K562 (cell line): ENCODE results near the gene ATF6B. TPM values are rescaled to one million over a fixed set of nuclear protein-coding genes. Genes with fewer than 3 reads are reported as not detected.

Source experiments
- ADNP ChIP-seq: fragments of 200-800 bp; sonication (Bioruptor generic); IDR thresholded peaks from 2 replicates; pipeline ENCODE4 v1.6.1; 2016; ENCODE audit warnings: missing genetic modification characterization, missing compliant biosample characterization
- AFF4 ChIP-seq: sonication (generic); formaldehyde crosslinking; IDR thresholded peaks from 2 replicates; pipeline ENCODE4 v1.8.0; 2023; ENCODE audit warnings: mild to moderate bottlenecking, missing genetic modification reagents
- ATF4 ChIP-seq: fragments of 450-650 bp; formaldehyde crosslinking; IDR thresholded peaks from 2 replicates; pipeline ENCODE4 v1.4.0; 2022; ENCODE audit warnings: mild to moderate bottlenecking, moderate library complexity
- CBX5 ChIP-seq: IDR thresholded peaks from 2 replicates; pipeline ENCODE4 v1.6.1; 2014; ENCODE audit warnings: low read depth, borderline replicate concordance
- DLX4 ChIP-seq: fragments of 250-450 bp; sonication (Bioruptor Pico); IDR thresholded peaks from 2 replicates; pipeline ENCODE4 v1.6.1; 2021; ENCODE audit warnings: mild to moderate bottlenecking
- EZH2 ChIP-seq: IDR thresholded peaks from 2 replicates; pipeline ENCODE4 v1.6.1; 2012; ENCODE audit warnings: low read depth, mild to moderate bottlenecking, inconsistent platforms, low read length, borderline replicate concordance
- FOXM1 ChIP-seq, 2 experiments: fragments of 450-650 bp in 1 of 2; sonication (generic) in 1 of 2; formaldehyde crosslinking in 1 of 2; IDR thresholded peaks; 2 replicates each; pipeline versions ENCODE4 v1.6.1 to v1.9.0; 2017 to 2022; ENCODE audit warnings: low read depth in 2 of 2, mild to moderate bottlenecking in 2 of 2, missing genetic modification reagents in 1 of 2, moderate library complexity in 1 of 2
- FOXP1 ChIP-seq: sonication (generic); formaldehyde crosslinking; IDR thresholded peaks from 2 replicates; pipeline ENCODE4 v1.8.0; 2022; ENCODE audit warnings: mild to moderate bottlenecking, missing genetic modification reagents
- HOMEZ ChIP-seq: fragments of 250-450 bp; sonication (Bioruptor Pico); IDR thresholded peaks from 2 replicates; pipeline ENCODE4 v1.4.0; 2020; ENCODE audit warnings: mild to moderate bottlenecking, moderate library complexity
- MECOM ChIP-seq: fragments of 250-450 bp; sonication (Bioruptor Pico); IDR thresholded peaks from 2 replicates; pipeline ENCODE4 v1.8.0; 2022; ENCODE audit warnings: inconsistent platforms
- POLR2A ChIP-seq: fragments of 450-650 bp; conservative IDR thresholded peaks from 2 replicates; pipeline ENCODE4 v1.6.1; 2016
- SLC30A9 ChIP-seq: fragments of 250-450 bp; sonication (Bioruptor Pico); IDR thresholded peaks from 2 replicates; pipeline ENCODE4 v1.8.0; 2022; ENCODE audit warnings: mild to moderate bottlenecking, moderate library complexity
- SRSF3 ChIP-seq: fragments of 200-400 bp; formaldehyde crosslinking; IDR thresholded peaks from 2 replicates; pipeline ENCODE4 v1.6.1; 2016; ENCODE audit warnings: mild to moderate bottlenecking, low read length, moderate library complexity; ENCODE audit not compliant: insufficient read depth
- TAF1 ChIP-seq: IDR thresholded peaks from 2 replicates; pipeline ENCODE4 v1.6.1; 2011; ENCODE audit warnings: mild to moderate bottlenecking, low read length, moderate library complexity; ENCODE audit not compliant: insufficient read depth, control insufficient read depth, severe bottlenecking; ENCODE audit errors: extremely low read depth
- TEAD1 ChIP-seq, 2 experiments: fragments of 450-650 bp in 1 of 2; sonication (generic) in 1 of 2; formaldehyde crosslinking; IDR thresholded peaks; 2 replicates each; pipeline versions ENCODE4 v1.4.0 to v1.8.0; 2020 to 2022; ENCODE audit warnings: mild to moderate bottlenecking in 2 of 2, missing genetic modification reagents in 1 of 2
- TEAD4 ChIP-seq, 2 experiments: sonication (generic) in 1 of 2; formaldehyde crosslinking in 1 of 2; IDR thresholded peaks; 2 replicates each; pipeline versions ENCODE4 v1.6.1 to v1.8.0; 2012 to 2022; ENCODE audit warnings: borderline replicate concordance in 1 of 2, inconsistent platforms in 1 of 2, low read length in 1 of 2, mild to moderate bottlenecking in 1 of 2, missing genetic modification reagents in 1 of 2
- TOE1 ChIP-seq, 2 experiments: fragments of 450-650 bp in 1 of 2; sonication (generic) in 1 of 2; formaldehyde crosslinking in 1 of 2; IDR thresholded peaks; 2 replicates each; pipeline versions ENCODE4 v1.7.1 to v1.8.0; 2016 to 2022; ENCODE audit warnings: borderline replicate concordance in 2 of 2, mild to moderate bottlenecking in 2 of 2, antibody characterized with exemption in 1 of 2, inconsistent platforms in 1 of 2, low read depth in 1 of 2, missing genetic modification reagents in 1 of 2, moderate library complexity in 1 of 2
- ZNF184 ChIP-seq: sonication (generic); formaldehyde crosslinking; IDR thresholded peaks from 2 replicates; pipeline ENCODE4 v1.5.0; 2020; ENCODE audit warnings: missing genetic modification reagents
- ZNF778 ChIP-seq: fragments of 450-650 bp; formaldehyde crosslinking; IDR thresholded peaks from 2 replicates; pipeline ENCODE4 v1.4.0; 2020; ENCODE audit warnings: mild to moderate bottlenecking, moderate library complexity
- ZSCAN32 ChIP-seq: fragments of 450-650 bp; formaldehyde crosslinking; IDR thresholded peaks from 2 replicates; pipeline ENCODE4 v1.4.0; 2020; ENCODE audit warnings: mild to moderate bottlenecking, moderate library complexity
- polyA plus RNA-seq, 8 experiments: library from polyadenylated mRNA; depleted of rRNA in 4 of 8; stranded (reverse) in 5 of 8; unstranded in 3 of 8; fragments of >200 nt; fragmentation: Nextera tagmentation in 2 of 8; fragmentation: Illumina TruSeq in 1 of 8; extraction: Ambion mirVana in 2 of 8; extraction: Trizol in 1 of 8; gene quantifications; 2 replicates each; pipeline versions ENCODE4 v1.2.1 to v1.2.3, GENCODE V29; 2011 to 2014; ENCODE audit warnings: inconsistent platforms in 1 of 8, missing spikeins in 1 of 8
- total RNA-seq, 7 experiments: library from RNA; depleted of rRNA in 6 of 7; stranded (reverse); fragments of >200 nt in 6 of 7; fragmentation: Illumina TruSeq in 2 of 7; extraction: Trizol in 2 of 7; gene quantifications; 2 replicates each; pipeline versions ENCODE4 v1.2.1 to v1.2.3, GENCODE V29; 2011 to 2021; ENCODE audit warnings: low replicate concordance in 1 of 7

ATF6B gene
- total and polyA plus RNA-seq, 9 of the 15 experiments (the other 6 are each of a cell fraction or from before 2014, with no cell fraction given) = 20.7 to 131 (median 31.7) TPM

GRCh38 chr6:32167154-32167760 lies 39.2 kb upstream of the ATF6B start (continued):
- TF ChIP-seq AFF4 (no peak), TOE1 (IDR thresholded peaks at IDR 0.05; ENCODE audit: borderline replicate concordance) (no peak), TOE1 (CRISPR knock-in tag; IDR thresholded peaks at IDR 0.05; ENCODE audit: borderline replicate concordance, low read depth) (no peak), SRSF3 (no peak), ZNF184 (no peak), DLX4 (CRISPR knock-in tag) (no peak), FOXM1 (IDR thresholded peaks at IDR 0.05; ENCODE audit: low read depth) (no peak), FOXM1 (CRISPR knock-in tag; IDR thresholded peaks at IDR 0.05; ENCODE audit: low read depth) (no peak), EZH2 (no peak), POLR2A (0 out of 2 replicates have a peak, but pooled peaks have one; percentile 64), ADNP (tag) (no peak), TEAD4 (IDR thresholded peaks at IDR 0.05; ENCODE audit: low read length) (no peak), TEAD4 (CRISPR knock-in tag; IDR thresholded peaks at IDR 0.05; ENCODE audit: borderline replicate concordance) (peak; percentile 67; the same call in 1 of the 2 replicates), TEAD1 (CRISPR knock-in tag; IDR thresholded peaks at IDR 0.05) (peak in 1 of 2 experiments; percentile 57; a peak in 1 of 4 replicates), ZNF778 (CRISPR knock-in tag) (no peak), ATF4 (CRISPR knock-in tag) (no peak), ZSCAN32 (CRISPR knock-in tag) (no peak), FOXP1 (CRISPR knock-in tag) (0 out of 2 replicates have a peak, but pooled peaks have one; percentile 8), CBX5 (no peak), MECOM (CRISPR knock-in tag) (no peak), SLC30A9 (no peak), TAF1 (no peak), HOMEZ (CRISPR knock-in tag) (no peak)
